CD4-positive, alpha-beta T cell (primary cell): ENCODE measurements around the gene UBA6. TPM values are rescaled to one million over a fixed set of nuclear protein-coding genes. Genes with fewer than 3 reads are reported as not detected.

Experiments
- ATAC-seq: fragments of 200-7000 bp; cut with Tn5 transposase; one replicate; pipeline ENCODE4 v1.10.0; 2022; ENCODE audit warnings: mild to moderate bottlenecking; ENCODE audit not compliant: poor library complexity
- CTCF ChIA-PET: fragments of 350-600 bp; sonication (Branson Sonifier 250); formaldehyde crosslinking; loops from one replicate; lab custom pipeline; 2021; ENCODE audit warnings: antibody characterized with exemption, inconsistent platforms; lab: Charles Lee
- POLR2A ChIA-PET: fragments of 350-600 bp; sonication (Branson Sonifier 250); formaldehyde crosslinking; loops from one replicate; lab custom pipeline; 2021; ENCODE audit warnings: antibody characterized with exemption, inconsistent platforms; lab: Charles Lee
- DNase-seq, 14 experiments: peaks; one replicate each; pipeline ENCODE4 v3.0.0-alpha.2; 2013 to 2020; ENCODE audit warnings: mixed read lengths in 2 of 14
- H3K27ac ChIP-seq, 2 donors: one replicate each; pipeline versions ENCODE4 v1.5.1 to v1.7.0; 2013; ENCODE audit warnings: low read length in 2 of 2, low read depth in 1 of 2, mild to moderate bottlenecking in 1 of 2
- H3K27me3 ChIP-seq, 2 experiments: 1 replicate in 1 of 2; 2 replicates in 1 of 2; pipeline versions ENCODE4 v1.6.1 to v1.7.0; 2013; ENCODE audit warnings: low read length in 2 of 2, control low read depth in 1 of 2, mild to moderate bottlenecking in 1 of 2, moderate library complexity in 1 of 2; ENCODE audit not compliant: insufficient read depth in 2 of 2, control insufficient read depth in 1 of 2
- H3K36me3 ChIP-seq: one replicate; pipeline ENCODE4 v1.6.1; 2013; ENCODE audit warnings: low read length, control low read depth; ENCODE audit not compliant: insufficient read depth
- H3K4me1 ChIP-seq: one replicate; pipeline ENCODE4 v1.6.1; 2013; ENCODE audit warnings: low read length, control low read depth; ENCODE audit not compliant: insufficient read depth
- H3K4me3 ChIP-seq: one replicate; pipeline ENCODE4 v1.5.1; 2013; ENCODE audit warnings: mild to moderate bottlenecking, low read length, moderate library complexity
- H3K9me3 ChIP-seq, 2 experiments: 1 replicate in 1 of 2; 2 replicates in 1 of 2; pipeline versions ENCODE4 v1.6.1 to v1.7.0; 2013; ENCODE audit warnings: low read length in 2 of 2, mild to moderate bottlenecking in 2 of 2, control low read depth in 1 of 2, moderate library complexity in 1 of 2; ENCODE audit not compliant: control insufficient read depth in 1 of 2, insufficient read depth in 1 of 2
- H3K27ac Mint-ChIP-seq: one replicate; pipeline ENCODE4 v1.8.0; 2020; ENCODE audit warnings: mixed read lengths
- H3K27me3 Mint-ChIP-seq: one replicate; pipeline ENCODE4 v1.8.0; 2021; ENCODE audit warnings: mixed read lengths
- H3K36me3 Mint-ChIP-seq: one replicate; pipeline ENCODE4 v1.8.0; 2021; ENCODE audit warnings: low read depth, mixed read lengths
- H3K4me1 Mint-ChIP-seq: one replicate; pipeline ENCODE4 v1.8.0; 2021; ENCODE audit warnings: low read depth, mixed read lengths
- H3K4me3 Mint-ChIP-seq: one replicate; pipeline ENCODE4 v1.8.0; 2020; ENCODE audit warnings: mild to moderate bottlenecking, mixed read lengths
- H3K9me3 Mint-ChIP-seq: one replicate; pipeline ENCODE4 v1.8.0; 2020; ENCODE audit warnings: mixed read lengths
- intact Hi-C, 2 experiments: fragments of 100-400 bp; cut with DNase I in 1 of 2; cut with micrococcal nuclease in 1 of 2; formaldehyde crosslinking; loops; one replicate each; pipeline versions ENCODE4 v1.15.1 to v1.9.0; 2023 to 2025; cut with DNase I, micrococcal nuclease
- total RNA-seq, 174 experiments: library from RNA in 2 of 174; stranded (reverse) in 2 of 174; gene quantifications; one replicate each; pipeline ENCODE4 v1.2.3 and lab custom pipeline; 2021 to 2026
- TF ChIP-seq, protein P1 (sequence below): fragments of 200-600 bp; IDR thresholded peaks from one replicate; pipeline ENCODE4 v1.8.0; 2022; ENCODE audit warnings: antibody characterized with exemption, mild to moderate bottlenecking

The UBA6 gene
- total RNA-seq, 2 experiments from 2014 or later: 33.4 to 45.5 TPM

GRCh38 chr4:67593741-67594175, 107.2 kb downstream of the UBA6 start:
- ChIA-PET POLR2A (no interaction called here), CTCF (no interaction called here)
- H3K4me1 ChIP-seq: no peaks in the 10 kb centered on the region
- no peak overlapping the region for H3K4me3 ChIP-seq
- ATAC-seq (no peak), DNase-seq (no peak)
- no peaks in the 10 kb centered on the region for H3K9me3 ChIP-seq
- TF ChIP-seq, protein P1, sequence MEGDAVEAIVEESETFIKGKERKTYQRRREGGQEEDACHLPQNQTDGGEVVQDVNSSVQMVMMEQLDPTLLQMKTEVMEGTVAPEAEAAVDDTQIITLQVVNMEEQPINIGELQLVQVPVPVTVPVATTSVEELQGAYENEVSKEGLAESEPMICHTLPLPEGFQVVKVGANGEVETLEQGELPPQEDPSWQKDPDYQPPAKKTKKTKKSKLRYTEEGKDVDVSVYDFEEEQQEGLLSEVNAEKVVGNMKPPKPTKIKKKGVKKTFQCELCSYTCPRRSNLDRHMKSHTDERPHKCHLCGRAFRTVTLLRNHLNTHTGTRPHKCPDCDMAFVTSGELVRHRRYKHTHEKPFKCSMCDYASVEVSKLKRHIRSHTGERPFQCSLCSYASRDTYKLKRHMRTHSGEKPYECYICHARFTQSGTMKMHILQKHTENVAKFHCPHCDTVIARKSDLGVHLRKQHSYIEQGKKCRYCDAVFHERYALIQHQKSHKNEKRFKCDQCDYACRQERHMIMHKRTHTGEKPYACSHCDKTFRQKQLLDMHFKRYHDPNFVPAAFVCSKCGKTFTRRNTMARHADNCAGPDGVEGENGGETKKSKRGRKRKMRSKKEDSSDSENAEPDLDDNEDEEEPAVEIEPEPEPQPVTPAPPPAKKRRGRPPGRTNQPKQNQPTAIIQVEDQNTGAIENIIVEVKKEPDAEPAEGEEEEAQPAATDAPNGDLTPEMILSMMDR: no peak
- intact Hi-C loops: no loop called here
- H3K36me3 Mint-ChIP-seq: peaks cover 25% of the 10 kb centered on the region
- no peaks in the 10 kb centered on the region for H3K4me1 Mint-ChIP-seq
- H3K27ac ChIP-seq: no peak overlapping the region
- H3K9me3 Mint-ChIP-seq: peaks cover 2% of the 10 kb centered on the region
- no peaks in the 10 kb centered on the region for H3K36me3 ChIP-seq
- no peaks in the 10 kb centered on the region for H3K27me3 ChIP-seq
- no peak overlapping the region for H3K4me3 Mint-ChIP-seq
- no peak overlapping the region for H3K27ac Mint-ChIP-seq
- no peaks in the 10 kb centered on the region for H3K27me3 Mint-ChIP-seq

- POLR2A ChIA-PET: interaction anchor here (1.0 kb wide), 1 partner anchor 18 kb away, joined by 3 read pairs; no protein-coding TSS in a partner anchor
- TF ChIP-seq, protein P1: no peak
Measured at GRCh38 chr4:67587156-67587555, 113.8 kb downstream of the UBA6 start.

DNA sequence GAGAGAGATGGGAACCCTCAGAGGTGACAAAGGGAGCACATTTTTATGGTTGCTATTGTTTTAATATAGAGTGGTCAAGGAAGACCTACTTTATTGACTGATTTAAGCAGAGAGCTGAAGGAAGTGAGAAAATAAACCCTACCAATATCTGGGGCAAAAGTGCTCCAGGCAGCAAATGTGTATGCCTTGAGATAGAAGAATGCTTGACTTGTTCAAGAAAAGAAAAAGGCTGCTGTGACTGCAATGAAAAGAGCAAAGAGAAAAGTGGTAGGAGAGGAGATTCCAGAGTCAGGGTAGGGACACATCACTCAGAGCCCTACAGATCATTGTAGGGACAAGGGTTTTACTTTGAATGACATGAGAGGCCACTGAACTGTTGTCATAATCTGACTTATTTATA, 116.5 kb downstream of the UBA6 start:
- no peaks in the 10 kb centered on the region for H3K9me3 ChIP-seq
- no peak for ATAC-seq
- peaks cover 4% of the 10 kb centered on the region for H3K36me3 Mint-ChIP-seq
- no peaks in the 10 kb centered on the region for H3K9me3 Mint-ChIP-seq
- no peak overlapping the region for H3K4me3 ChIP-seq
- ChIA-PET POLR2A (interaction anchor here (0.6 kb wide), 1 partner anchor 32 kb away, joined by 3 read pairs; no protein-coding TSS in a partner anchor), CTCF (no interaction called here)
- no peak for DNase-seq
- no peak overlapping the region for H3K27ac Mint-ChIP-seq
- TF ChIP-seq, protein P1: no peak
- no peaks in the 10 kb centered on the region for H3K36me3 ChIP-seq
- peaks cover 16% of the 10 kb centered on the region for H3K4me1 ChIP-seq
- H3K27me3 Mint-ChIP-seq: no peaks in the 10 kb centered on the region
- H3K27ac ChIP-seq: no peak overlapping the region
- intact Hi-C loops: loop anchor here in 1 of 2 experiments (5.0 kb wide), 1 partner anchor 37 kb away; the partner anchor contains the start of gene CENPC
- peaks cover 24% of the 10 kb centered on the region for H3K4me1 Mint-ChIP-seq
- H3K27me3 ChIP-seq: no peaks in the 10 kb centered on the region
- no peak overlapping the region for H3K4me3 Mint-ChIP-seq

More at GRCh38 chr4:67587156-67587555, 113.8 kb downstream of the UBA6 start:
- H3K27me3 ChIP-seq: no peaks in the 10 kb centered on the region
- Mint-ChIP-seq H3K36me3 (peaks cover 12% of the 10 kb centered on the region), H3K27me3 (no peaks in the 10 kb centered on the region), H3K4me3 (no peak overlapping the region), H3K27ac (no peak overlapping the region), H3K4me1 (peaks cover 4% of the 10 kb centered on the region), H3K9me3 (no peaks in the 10 kb centered on the region)
- no peak for ATAC-seq
- H3K9me3 ChIP-seq: no peaks in the 10 kb centered on the region
- CTCF ChIA-PET: interaction anchor here (0.8 to 1.6 kb wide), 2 partner anchors 19 to 727 kb away, joined by 3 to 4 read pairs; no protein-coding TSS in a partner anchor
- DNase-seq: no peak
- H3K4me3 ChIP-seq: no peak overlapping the region
- intact Hi-C loops: no loop called here
- peaks cover 3% of the 10 kb centered on the region for H3K4me1 ChIP-seq
- no peaks in the 10 kb centered on the region for H3K36me3 ChIP-seq
- no peak overlapping the region for H3K27ac ChIP-seq
